ENCODE results near the gene FBXL3.

The FBXL3 gene

GRCh38 chr13:77056382-77056781 lies 29.4 kb upstream of the FBXL3 start:
- TF ChIP-seq, protein P1, sequence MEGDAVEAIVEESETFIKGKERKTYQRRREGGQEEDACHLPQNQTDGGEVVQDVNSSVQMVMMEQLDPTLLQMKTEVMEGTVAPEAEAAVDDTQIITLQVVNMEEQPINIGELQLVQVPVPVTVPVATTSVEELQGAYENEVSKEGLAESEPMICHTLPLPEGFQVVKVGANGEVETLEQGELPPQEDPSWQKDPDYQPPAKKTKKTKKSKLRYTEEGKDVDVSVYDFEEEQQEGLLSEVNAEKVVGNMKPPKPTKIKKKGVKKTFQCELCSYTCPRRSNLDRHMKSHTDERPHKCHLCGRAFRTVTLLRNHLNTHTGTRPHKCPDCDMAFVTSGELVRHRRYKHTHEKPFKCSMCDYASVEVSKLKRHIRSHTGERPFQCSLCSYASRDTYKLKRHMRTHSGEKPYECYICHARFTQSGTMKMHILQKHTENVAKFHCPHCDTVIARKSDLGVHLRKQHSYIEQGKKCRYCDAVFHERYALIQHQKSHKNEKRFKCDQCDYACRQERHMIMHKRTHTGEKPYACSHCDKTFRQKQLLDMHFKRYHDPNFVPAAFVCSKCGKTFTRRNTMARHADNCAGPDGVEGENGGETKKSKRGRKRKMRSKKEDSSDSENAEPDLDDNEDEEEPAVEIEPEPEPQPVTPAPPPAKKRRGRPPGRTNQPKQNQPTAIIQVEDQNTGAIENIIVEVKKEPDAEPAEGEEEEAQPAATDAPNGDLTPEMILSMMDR (IDR thresholded peaks at IDR 0.05; ENCODE audit: extremely low read depth, missing control alignments): no peak
- DNase-seq (ENCODE audit: low spot score): no peak

DNA sequence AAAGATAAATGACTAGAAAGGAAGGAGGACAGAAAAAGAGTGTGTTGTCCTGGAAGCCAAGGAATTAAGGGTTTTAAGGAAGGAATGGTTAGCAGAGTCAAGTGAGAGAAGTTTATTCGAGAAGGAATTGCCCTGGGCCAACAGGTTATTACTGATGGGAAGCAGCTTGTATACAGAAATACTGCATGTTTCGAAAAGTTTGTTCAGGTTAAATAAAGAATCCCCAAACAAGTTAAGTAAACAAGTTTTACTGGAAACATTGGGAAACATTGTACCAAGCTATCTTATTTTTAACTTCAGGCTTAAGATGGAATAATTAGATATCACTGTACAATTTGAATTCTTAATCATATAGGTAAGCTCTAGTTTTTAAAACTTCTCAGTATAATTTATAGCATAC lies 28.2 kb upstream of the FBXL3 start:
- no peak for DNase-seq (ENCODE audit: low spot score)
- TF ChIP-seq, protein P1 (IDR thresholded peaks at IDR 0.05; ENCODE audit: extremely low read depth, missing control alignments): no peak

DNA sequence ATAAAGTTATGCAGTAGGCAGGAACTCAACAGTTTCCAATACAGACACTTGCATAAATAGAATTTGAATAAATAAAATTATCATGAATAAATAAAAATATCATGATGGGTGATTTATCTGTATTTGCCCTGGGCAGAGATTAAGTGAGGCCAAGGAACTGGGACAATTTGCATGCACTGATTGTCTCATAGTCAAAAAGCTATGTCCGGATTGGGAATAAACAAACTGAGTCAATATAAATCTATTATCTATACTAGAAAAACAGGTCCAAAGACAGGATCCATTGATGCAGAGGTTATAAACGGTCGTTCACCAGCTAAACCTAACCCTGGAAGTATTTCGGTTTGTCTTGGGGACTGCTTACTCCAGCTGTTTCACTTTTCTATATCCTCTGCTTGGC lies 26.2 kb upstream of the FBXL3 start:
- DNase-seq (ENCODE audit: low spot score): no peak
- TF ChIP-seq, protein P1 (IDR thresholded peaks at IDR 0.05; ENCODE audit: extremely low read depth, missing control alignments): no peak

DNA sequence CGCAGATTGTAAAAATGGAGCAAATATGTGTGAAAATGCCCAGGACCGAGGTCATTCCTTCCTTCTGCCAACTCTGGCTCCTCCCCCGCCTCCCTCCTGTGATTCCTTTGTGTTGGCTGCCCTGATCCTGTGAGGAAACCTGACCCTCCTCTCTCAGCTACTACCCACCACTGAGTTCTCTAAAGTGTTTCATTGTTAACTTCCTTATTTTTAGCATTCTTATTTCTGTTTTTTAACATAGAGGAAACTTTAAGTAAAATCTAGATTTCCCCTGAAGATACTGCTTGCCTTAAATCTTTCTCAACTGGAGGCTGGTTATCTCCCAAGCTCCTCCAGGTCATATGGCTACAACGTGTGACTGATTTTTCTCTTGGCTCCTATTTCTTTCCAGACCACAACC lies 21.7 kb upstream of the FBXL3 start:
- no peak for DNase-seq (ENCODE audit: low spot score)
- TF ChIP-seq, protein P1 (IDR thresholded peaks at IDR 0.05; ENCODE audit: extremely low read depth, missing control alignments): no peak

- DNase-seq (ENCODE audit: low spot score): no peak
Observed at GRCh38 chr13:77047649-77048343, 20.8 kb upstream of the FBXL3 start.

DNA sequence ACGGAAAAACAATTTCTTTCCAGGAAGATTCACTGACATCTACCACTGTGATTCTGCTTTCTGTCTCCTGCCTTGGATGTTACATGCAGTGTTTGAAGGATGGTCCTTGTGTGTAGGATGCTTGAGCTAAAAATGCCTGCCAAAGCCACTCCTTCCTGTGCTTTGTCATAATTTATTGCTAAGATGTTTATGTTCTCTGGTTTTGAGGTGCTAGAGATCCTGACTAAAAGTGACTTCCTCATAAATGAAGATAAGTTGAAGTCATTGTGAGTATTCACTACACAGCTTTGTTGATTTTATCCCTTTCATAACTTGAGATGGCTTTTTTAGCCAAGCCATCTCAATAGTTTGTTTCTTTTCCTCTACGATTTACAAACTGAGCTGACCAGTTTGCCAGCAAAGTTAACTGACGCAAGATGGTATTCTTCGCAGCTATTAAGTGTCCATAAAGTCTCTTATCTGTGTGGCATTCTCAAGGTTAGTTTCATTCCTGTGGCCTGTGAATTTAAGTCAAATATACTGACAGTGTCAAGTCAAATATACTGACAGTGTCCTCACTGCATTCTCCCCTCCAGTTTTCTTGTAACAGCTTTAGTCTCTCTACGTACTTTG lies 15.7 kb upstream of the FBXL3 start:
- no peak for DNase-seq (ENCODE audit: low spot score)
- TF ChIP-seq, protein P1 (IDR thresholded peaks at IDR 0.05; ENCODE audit: extremely low read depth, missing control alignments): no peak

More at GRCh38 chr13:77047649-77048343, 20.8 kb upstream of the FBXL3 start:
- TF ChIP-seq, protein P1 (IDR thresholded peaks at IDR 0.05; ENCODE audit: extremely low read depth, missing control alignments): no peak

- no peak for DNase-seq (ENCODE audit: low spot score)
- TF ChIP-seq, protein P1 (IDR thresholded peaks at IDR 0.05; ENCODE audit: extremely low read depth, missing control alignments): no peak
Observed at GRCh38 chr13:77040835-77041234, 13.9 kb upstream of the FBXL3 start.
